Suprapubic skin (tissue), 4 donors: Measurements from ENCODE around the gene RBPMS2. TPM values are rescaled to one million over a fixed set of nuclear protein-coding genes. Genes with fewer than 3 reads are reported as not detected.

Experiments
- DNase-seq, 2 donors: peaks; one replicate each; pipeline ENCODE4 v3.0.0-alpha.2; 2019; ENCODE audit warnings: low spot score in 2 of 2
- H3K27ac ChIP-seq: fragments of 200-600 bp; sonication (generic); one replicate; pipeline ENCODE4 v1.5.1; 2019
- H3K27me3 ChIP-seq: fragments of 200-600 bp; sonication (generic); one replicate; pipeline ENCODE4 v1.5.1; 2019
- H3K36me3 ChIP-seq: fragments of 200-600 bp; sonication (generic); one replicate; pipeline ENCODE4 v1.5.1; 2019
- H3K4me1 ChIP-seq: fragments of 200-600 bp; sonication (generic); one replicate; pipeline ENCODE4 v1.5.1; 2019
- H3K4me3 ChIP-seq: fragments of 200-600 bp; sonication (generic); one replicate; pipeline ENCODE4 v1.5.1; 2019; ENCODE audit warnings: mild to moderate bottlenecking
- H3K9me3 ChIP-seq: fragments of 200-600 bp; sonication (generic); one replicate; pipeline ENCODE4 v1.5.1; 2019
- EP300 ChIP-seq: sonication (generic); formaldehyde crosslinking; IDR thresholded peaks from one replicate; pipeline ENCODE4 v1.6.1; 2017; ENCODE audit warnings: antibody characterized with exemption
- POLR2A ChIP-seq, 2 donors: fragments of 450-650 bp; IDR thresholded peaks; one replicate each; pipeline ENCODE4 v1.6.1; 2017; ENCODE audit warnings: antibody characterized with exemption in 2 of 2, mild to moderate bottlenecking in 2 of 2, moderate library complexity in 2 of 2
- POLR2AphosphoS5 ChIP-seq, 3 donors: sonication (generic); formaldehyde crosslinking; IDR thresholded peaks; one replicate each; pipeline ENCODE4 v1.6.1; 2017; ENCODE audit warnings: antibody characterized with exemption in 3 of 3
- WGBS: methylation state at CpG from one replicate; pipeline ENCODE4 v1.1.5; 2018; 5-methylcytosine and 5-hydroxymethylcytosine counted together
- total RNA-seq, 4 donors: library from RNA; depleted of rRNA; stranded (reverse); fragments of >200 nt; gene quantifications; one replicate each; pipeline ENCODE4 v1.1.0, GENCODE V29; 2016
- TF ChIP-seq, protein P1 (sequence below), 2 donors: fragments of 200-600 bp in 1 of 2; fragments of 450-650 bp in 1 of 2; sonication (generic) in 1 of 2; IDR thresholded peaks; one replicate each; pipeline ENCODE4 v1.5.1; 2016 to 2019; ENCODE audit warnings: antibody characterized with exemption in 2 of 2, mild to moderate bottlenecking in 1 of 2, moderate library complexity in 1 of 2

Gene RBPMS2
- total RNA-seq, 4 donors from 2014 or later, result 0.68 to 1.1 (median 0.79) TPM

DNA sequence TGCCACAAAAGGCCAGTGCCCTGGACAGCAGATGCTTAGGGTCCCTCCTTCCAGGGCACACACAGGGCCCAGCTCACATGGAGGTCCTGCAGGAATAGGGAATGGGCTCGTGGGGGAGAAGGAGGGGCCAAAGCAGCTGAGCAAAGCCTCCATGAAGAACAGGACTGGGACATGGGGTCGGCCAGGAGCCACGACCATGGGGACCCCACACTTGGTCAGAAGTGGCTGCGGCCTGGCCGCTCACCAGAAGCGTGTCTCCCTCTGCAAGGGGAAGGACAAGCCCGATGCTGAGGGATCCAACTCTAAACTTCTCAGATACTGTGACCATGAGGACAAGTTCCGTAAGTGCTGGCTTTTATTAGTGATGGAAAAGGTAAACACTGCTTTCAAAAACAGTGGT lies 15.3 kb downstream of the RBPMS2 start:
- TF ChIP-seq, protein P1, sequence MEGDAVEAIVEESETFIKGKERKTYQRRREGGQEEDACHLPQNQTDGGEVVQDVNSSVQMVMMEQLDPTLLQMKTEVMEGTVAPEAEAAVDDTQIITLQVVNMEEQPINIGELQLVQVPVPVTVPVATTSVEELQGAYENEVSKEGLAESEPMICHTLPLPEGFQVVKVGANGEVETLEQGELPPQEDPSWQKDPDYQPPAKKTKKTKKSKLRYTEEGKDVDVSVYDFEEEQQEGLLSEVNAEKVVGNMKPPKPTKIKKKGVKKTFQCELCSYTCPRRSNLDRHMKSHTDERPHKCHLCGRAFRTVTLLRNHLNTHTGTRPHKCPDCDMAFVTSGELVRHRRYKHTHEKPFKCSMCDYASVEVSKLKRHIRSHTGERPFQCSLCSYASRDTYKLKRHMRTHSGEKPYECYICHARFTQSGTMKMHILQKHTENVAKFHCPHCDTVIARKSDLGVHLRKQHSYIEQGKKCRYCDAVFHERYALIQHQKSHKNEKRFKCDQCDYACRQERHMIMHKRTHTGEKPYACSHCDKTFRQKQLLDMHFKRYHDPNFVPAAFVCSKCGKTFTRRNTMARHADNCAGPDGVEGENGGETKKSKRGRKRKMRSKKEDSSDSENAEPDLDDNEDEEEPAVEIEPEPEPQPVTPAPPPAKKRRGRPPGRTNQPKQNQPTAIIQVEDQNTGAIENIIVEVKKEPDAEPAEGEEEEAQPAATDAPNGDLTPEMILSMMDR (IDR thresholded peaks at IDR 0.05), result no peak
- TF ChIP-seq EP300, result no peak
- TF ChIP-seq POLR2A (IDR thresholded peaks at IDR 0.05), result no peak
- TF ChIP-seq POLR2AphosphoS5 (IDR thresholded peaks at IDR 0.05), result no peak
- H3K4me3 ChIP-seq, result no peak overlapping the region
- no peak overlapping the region for H3K27ac ChIP-seq
- H3K9me3 ChIP-seq, result no peaks in the 10 kb centered on the region
- DNase-seq, result no peak
- no peaks in the 10 kb centered on the region for H3K4me1 ChIP-seq
- H3K36me3 ChIP-seq, result no peaks in the 10 kb centered on the region
- WGBS, result 90% methylated on average over 8 of the region's 8 CpGs
- H3K27me3 ChIP-seq, result no peaks in the 10 kb centered on the region

- TF ChIP-seq POLR2A (IDR thresholded peaks at IDR 0.05), result no peak
- TF ChIP-seq, protein P1 (IDR thresholded peaks at IDR 0.05), result no peak
- no peak for TF ChIP-seq POLR2AphosphoS5 (IDR thresholded peaks at IDR 0.05)
- TF ChIP-seq EP300, result no peak
- Histone ChIP-seq H3K36me3 (no peaks in the 10 kb centered on the region), H3K27ac (no peak overlapping the region), H3K4me1 (no peaks in the 10 kb centered on the region), H3K4me3 (no peak overlapping the region), H3K9me3 (no peaks in the 10 kb centered on the region), H3K27me3 (no peaks in the 10 kb centered on the region)
- 89% methylated on average over 8 of the region's 10 CpGs for WGBS
- DNase-seq, result no peak
Measured at GRCh38 chr15:64755427-64755940, 19.9 kb downstream of the RBPMS2 start.

DNA sequence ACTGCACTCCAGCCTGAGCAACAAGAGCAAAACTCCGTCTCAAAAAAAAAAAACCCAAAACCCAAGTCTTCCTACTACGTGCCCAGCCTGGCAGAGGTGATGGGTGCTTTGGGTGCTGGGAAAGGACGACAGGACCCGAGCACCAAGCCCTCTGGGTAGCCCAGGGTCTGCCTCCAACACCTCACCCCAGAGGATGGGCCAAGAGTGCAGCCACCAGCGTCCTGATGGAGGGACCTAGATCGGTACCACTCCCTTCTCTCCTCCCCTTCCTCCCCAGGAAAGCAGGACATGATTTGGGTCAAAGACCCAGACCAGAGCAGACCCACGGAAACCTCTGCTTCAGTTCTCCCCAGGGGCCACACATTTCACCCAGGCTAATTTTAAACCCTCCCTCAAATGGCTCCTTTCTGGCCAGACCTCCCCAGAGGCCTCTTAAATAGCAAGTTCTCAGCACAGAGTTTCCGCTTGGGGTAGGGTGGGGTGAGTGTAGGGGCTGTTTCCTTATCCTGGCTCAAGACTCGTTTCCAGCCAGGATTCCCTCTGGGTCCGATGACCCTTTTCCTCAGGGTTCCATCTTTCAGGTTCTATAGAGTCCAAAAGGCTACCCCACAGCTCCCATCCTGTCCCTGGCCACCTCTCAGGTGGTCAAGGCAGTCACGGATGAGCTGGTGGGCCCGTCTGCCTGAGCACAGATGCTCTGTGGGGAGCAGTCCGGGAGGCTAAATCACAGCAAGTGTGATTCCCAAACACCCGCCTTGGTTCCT lies 20.5 kb downstream of the RBPMS2 start:
- H3K27ac ChIP-seq, result no peak overlapping the region
- no peaks in the 10 kb centered on the region for H3K4me1 ChIP-seq
- 78% methylated on average over 12 of the region's 14 CpGs for WGBS

GRCh38 chr15:64753480-64754185 lies 21.8 kb downstream of the RBPMS2 start:
- Histone ChIP-seq H3K36me3 (no peaks in the 10 kb centered on the region), H3K4me1 (peaks cover 6% of the 10 kb centered on the region), H3K9me3 (no peaks in the 10 kb centered on the region), H3K4me3 (no peak overlapping the region), H3K27me3 (no peaks in the 10 kb centered on the region), H3K27ac (no peak overlapping the region)
- no peak for DNase-seq
- no peak for TF ChIP-seq POLR2AphosphoS5 (IDR thresholded peaks at IDR 0.05)
- TF ChIP-seq EP300, result no peak
- TF ChIP-seq, protein P1 (IDR thresholded peaks at IDR 0.05), result no peak
- no peak for TF ChIP-seq POLR2A (IDR thresholded peaks at IDR 0.05)
- 89% methylated on average over 15 of the region's 16 CpGs for WGBS

More for the DNA sequence above, 20.5 kb downstream of the RBPMS2 start:
- no peak for DNase-seq
- H3K4me3 ChIP-seq, result no peak overlapping the region
- H3K36me3 ChIP-seq, result no peaks in the 10 kb centered on the region
- TF ChIP-seq, protein P1 (IDR thresholded peaks at IDR 0.05), result no peak
- TF ChIP-seq POLR2AphosphoS5 (IDR thresholded peaks at IDR 0.05) (no peak), POLR2A (IDR thresholded peaks at IDR 0.05) (no peak), EP300 (no peak)
- no peaks in the 10 kb centered on the region for H3K9me3 ChIP-seq
- H3K27me3 ChIP-seq, result no peaks in the 10 kb centered on the region

DNA sequence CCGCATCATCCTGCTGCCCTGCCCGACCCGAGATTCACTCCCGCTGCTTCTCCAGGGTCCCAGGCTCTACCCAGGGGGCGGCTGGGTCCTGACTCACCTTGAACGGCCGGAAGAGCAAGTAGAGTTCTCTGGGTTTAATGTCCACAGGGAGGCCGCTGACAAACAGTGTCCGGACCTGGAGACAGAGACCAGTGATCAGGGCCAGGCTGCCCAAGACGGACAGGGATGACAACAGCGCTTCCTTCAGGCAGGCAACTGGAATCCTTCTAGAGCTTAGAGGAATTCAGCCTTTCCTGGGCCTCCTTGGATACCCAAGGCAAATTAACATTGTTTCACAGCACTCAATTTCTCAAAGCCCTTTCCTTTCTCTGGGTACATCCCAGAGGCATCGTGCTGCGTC lies 23.9 kb downstream of the RBPMS2 start:
- no peak overlapping the region for H3K27ac ChIP-seq
- 86% methylated on average over 13 of the region's 13 CpGs for WGBS
- no peak for TF ChIP-seq POLR2AphosphoS5 (IDR thresholded peaks at IDR 0.05)
- TF ChIP-seq, protein P1 (IDR thresholded peaks at IDR 0.05), result no peak
- TF ChIP-seq POLR2A (IDR thresholded peaks at IDR 0.05), result no peak
- TF ChIP-seq EP300, result no peak

More for the DNA sequence above, 23.9 kb downstream of the RBPMS2 start:
- no peaks in the 10 kb centered on the region for H3K36me3 ChIP-seq
- no peak overlapping the region for H3K4me3 ChIP-seq
- H3K9me3 ChIP-seq, result no peaks in the 10 kb centered on the region
- peaks cover 12% of the 10 kb centered on the region for H3K4me1 ChIP-seq
- DNase-seq, result no peak
- no peaks in the 10 kb centered on the region for H3K27me3 ChIP-seq
